Brain microvascular endothelial cell (primary cell): Measurements from ENCODE around the gene LGR4.
A peak's percentile ranks its signal among the peaks of the same experiment; 100 is the strongest.

Source experiments
- DNase-seq: peaks from one replicate; pipeline ENCODE4 v3.0.0-alpha.2; 2020
- H3K27ac ChIP-seq: fragments of 250-450 bp; sonication (Bioruptor Pico); 2 replicates; pipeline ENCODE4 v1.5.1; 2020; ENCODE audit warnings: mild to moderate bottlenecking, moderate library complexity
- H3K27me3 ChIP-seq: fragments of 250-450 bp; sonication (Bioruptor Pico); replicated peaks from 2 replicates; pipeline ENCODE4 v1.5.1; 2020; ENCODE audit warnings: mild to moderate bottlenecking
- H3K36me3 ChIP-seq: fragments of 250-450 bp; sonication (Bioruptor Pico); replicated peaks from 2 replicates; pipeline ENCODE4 v1.5.1; 2020; ENCODE audit warnings: mild to moderate bottlenecking
- H3K4me3 ChIP-seq: 2 replicates; pipeline ENCODE4 v1.5.1; 2011; ENCODE audit warnings: low read depth, mild to moderate bottlenecking, control low read depth, low read length, moderate library complexity
- CTCF ChIP-seq: IDR thresholded peaks from 2 replicates; pipeline ENCODE4 v1.5.1; 2011; ENCODE audit warnings: low read depth, mild to moderate bottlenecking, moderate library complexity, low read length, control low read depth, inconsistent platforms; ENCODE audit errors: missing control alignments
- in situ Hi-C: cut with HindIII; loops from 2 replicates; pipeline ENCODE4 v1.10.0; 2017; ENCODE audit warnings: low sequenced_read_pairs, low pct_ligation_motif_present

LGR4 gene

GRCh38 chr11:27371489-27371888 is 101.1 kb downstream of the LGR4 start:
- DNase-seq, result no peak
- in situ Hi-C loops, result no loop called here
- no peak overlapping the region for H3K27ac ChIP-seq
- H3K27me3 ChIP-seq, result no peaks in the 10 kb centered on the region
- no peak overlapping the region for H3K4me3 ChIP-seq
- H3K36me3 ChIP-seq, result peaks cover 4% of the 10 kb centered on the region
- no peak for TF ChIP-seq CTCF

- H3K27me3 ChIP-seq, result no peaks in the 10 kb centered on the region
- in situ Hi-C loops, result no loop called here
- peaks cover 4% of the 10 kb centered on the region for H3K36me3 ChIP-seq
- no peak for DNase-seq
- H3K4me3 ChIP-seq, result no peak overlapping the region
- no peak overlapping the region for H3K27ac ChIP-seq
- no peak for TF ChIP-seq CTCF
Measured at GRCh38 chr11:27370374-27370773, 102.2 kb downstream of the LGR4 start.

- TF ChIP-seq CTCF, result no peak
- no peak for DNase-seq
- Histone ChIP-seq H3K36me3 (peaks cover 4% of the 10 kb centered on the region), H3K27me3 (no peaks in the 10 kb centered on the region), H3K27ac (no peak overlapping the region), H3K4me3 (no peak overlapping the region)
- in situ Hi-C loops, result no loop called here
Measured at GRCh38 chr11:27367881-27368280, 104.7 kb downstream of the LGR4 start.

- peak overlapping the region; percentile 86 for H3K4me3 ChIP-seq
- H3K36me3 ChIP-seq, result no peaks in the 10 kb centered on the region
- no peak for TF ChIP-seq CTCF
- in situ Hi-C loops, result no loop called here
- peak overlapping the region; percentile 39 for H3K27ac ChIP-seq
- H3K27me3 ChIP-seq, result no peaks in the 10 kb centered on the region
- DNase-seq, result no peak
Measured at GRCh38 chr11:27363576-27364117, 108.9 kb downstream of the LGR4 start.

GRCh38 chr11:27362749-27363575 is 109.6 kb downstream of the LGR4 start, which contains the start of gene CCDC34:
Gene CCDC34, minus strand, starts transcription at chr11:27363215. Its CDS starts 21 bp downstream, at chr11:27363194.
- DNase-seq, result peak; percentile 86
- Histone ChIP-seq H3K4me3 (peak within 1 kb of the TSS; percentile 86), H3K36me3 (no peaks in the 10 kb centered on the region), H3K27me3 (no peaks in the 10 kb centered on the region), H3K27ac (peak within 1 kb of the TSS; percentile 39)
- in situ Hi-C loops, result no loop called here
- TF ChIP-seq CTCF, result no peak
